K562 (cell line): Measurements from ENCODE around the gene SNRNP40.

ENCODE experiments used
- BRCA1 ChIP-seq, 2 experiments: fragments of 450-650 bp in 1 of 2; sonication (generic) in 1 of 2; formaldehyde crosslinking in 1 of 2; IDR thresholded peaks; 2 replicates each; pipeline versions ENCODE4 v1.5.0 to v1.6.1; 2017 to 2020; ENCODE audit warnings: mild to moderate bottlenecking in 1 of 2, missing genetic modification reagents in 1 of 2
- CBX1 ChIP-seq: sonication (generic); IDR thresholded peaks from 2 replicates; pipeline ENCODE4 v1.6.1; 2016; ENCODE audit warnings: antibody characterized with exemption, low read depth, mild to moderate bottlenecking
- CC2D1A ChIP-seq: fragments of 450-650 bp; IDR thresholded peaks from 2 replicates; pipeline ENCODE4 v1.6.1; 2017; ENCODE audit warnings: mild to moderate bottlenecking
- CTCF ChIP-seq, 3 experiments: IDR thresholded peaks in 2 of 3; conservative IDR thresholded peaks in 1 of 3; 2 replicates each; pipeline ENCODE4 v1.5.1; 2011 to 2012; ENCODE audit warnings: low read length in 3 of 3, mild to moderate bottlenecking in 3 of 3, control low read depth in 2 of 3, improper control_type of control experiment in 1 of 3, inconsistent platforms in 1 of 3, low read depth in 1 of 3, mixed read lengths in 1 of 3, moderate library complexity in 1 of 3; ENCODE audit not compliant: insufficient read depth in 2 of 3
- FOXP4 ChIP-seq: sonication (generic); formaldehyde crosslinking; IDR thresholded peaks from 2 replicates; pipeline ENCODE4 v1.8.0; 2022; ENCODE audit warnings: mild to moderate bottlenecking, missing genetic modification reagents, borderline replicate concordance
- HES1 ChIP-seq: fragments of 450-650 bp; IDR thresholded peaks from 2 replicates; pipeline ENCODE4 v1.6.1; 2016; ENCODE audit warnings: low read depth, mild to moderate bottlenecking, moderate library complexity
- KAT8 ChIP-seq: fragments of 450-650 bp; IDR thresholded peaks from 2 replicates; pipeline ENCODE4 v1.6.1; 2016; ENCODE audit warnings: low read depth, mild to moderate bottlenecking
- NCOA6 ChIP-seq: fragments of 450-650 bp; IDR thresholded peaks from 2 replicates; pipeline ENCODE4 v1.6.1; 2017; ENCODE audit warnings: mild to moderate bottlenecking
- POLR2A ChIP-seq: fragments of 450-650 bp; conservative IDR thresholded peaks from 2 replicates; pipeline ENCODE4 v1.6.1; 2016
- SPI1 ChIP-seq: IDR thresholded peaks from 2 replicates; pipeline ENCODE4 v1.6.1; 2011; ENCODE audit warnings: low read depth, low read length, control low read depth, borderline replicate concordance
- USF2 ChIP-seq: sonication (generic); formaldehyde crosslinking; IDR thresholded peaks from 2 replicates; pipeline ENCODE4 v1.5.0; 2020; ENCODE audit warnings: missing genetic modification reagents
- ZEB2 ChIP-seq: fragments of 450-650 bp; IDR thresholded peaks from 2 replicates; pipeline ENCODE4 v1.6.1; 2016
- ZNF12 ChIP-seq: sonication (generic); formaldehyde crosslinking; IDR thresholded peaks from 2 replicates; pipeline ENCODE4 v1.4.0; 2020; ENCODE audit warnings: mild to moderate bottlenecking, missing genetic modification reagents
- ZNF217 ChIP-seq: sonication (generic); formaldehyde crosslinking; IDR thresholded peaks from 2 replicates; pipeline ENCODE4 v1.8.0; 2022; ENCODE audit warnings: mild to moderate bottlenecking, missing genetic modification reagents

GRCh38 chr1:31289021-31289420 lies 7.6 kb downstream of the SNRNP40 start:
- TF ChIP-seq POLR2A (no peak), CTCF (IDR thresholded peaks at IDR 0.05 in 2 of 3, conservative IDR thresholded peaks at IDR 0.05 in 1 of 3; ENCODE audit: insufficient read depth in 2 of 3, low read depth in 1 of 3, low read length in 3 of 3) (no peak), NCOA6 (no peak), SPI1 (no peak), ZEB2 (no peak), CBX1 (no peak), USF2 (no peak), HES1 (no peak), KAT8 (no peak), ZNF12 (CRISPR knock-in tag) (no peak), FOXP4 (no peak), BRCA1 (IDR thresholded peaks at IDR 0.05) (no peak), BRCA1 (CRISPR knock-in tag; IDR thresholded peaks at IDR 0.05) (no peak), CC2D1A (no peak), ZNF217 (no peak)
